Mesenchymal stem cell (in vitro differentiated cells and primary cell): Measurements from ENCODE around the gene ETS2.

ENCODE experiments used
- DNase-seq: peaks from one replicate; pipeline ENCODE4 v3.0.0-alpha.2; 2013
- H2AFZ ChIP-seq: one replicate; pipeline ENCODE4 v1.6.1; 2013; ENCODE audit warnings: low read depth, mild to moderate bottlenecking, control low read depth, inconsistent platforms, low read length, moderate library complexity
- H2AK5ac ChIP-seq: 2 replicates; pipeline ENCODE4 v1.6.1; 2013; ENCODE audit warnings: low read length, moderate library complexity, mild to moderate bottlenecking, inconsistent platforms; ENCODE audit not compliant: severe bottlenecking
- H2BK120ac ChIP-seq: one replicate; pipeline ENCODE4 v1.6.1; 2013; ENCODE audit warnings: low read depth, mild to moderate bottlenecking, inconsistent platforms, low read length, moderate library complexity
- H2BK12ac ChIP-seq, 2 experiments: one replicate each; pipeline ENCODE4 v1.6.1; 2013; ENCODE audit warnings: inconsistent platforms in 2 of 2, low read length in 2 of 2, mild to moderate bottlenecking in 2 of 2, moderate library complexity in 2 of 2, control low read depth in 1 of 2
- H2BK15ac ChIP-seq: one replicate; pipeline ENCODE4 v1.6.1; 2013; ENCODE audit warnings: mild to moderate bottlenecking, low read depth, inconsistent platforms; ENCODE audit not compliant: poor library complexity, severe bottlenecking
- H2BK5ac ChIP-seq: 2 replicates; pipeline ENCODE4 v1.6.1; 2013; ENCODE audit warnings: low read depth, mild to moderate bottlenecking, low read length, control low read depth, inconsistent platforms; ENCODE audit not compliant: poor library complexity, severe bottlenecking
- H3K14ac ChIP-seq, 2 experiments: one replicate each; pipeline ENCODE4 v1.6.1; 2013; ENCODE audit warnings: inconsistent platforms in 2 of 2, low read length in 2 of 2, control low read depth in 1 of 2, mild to moderate bottlenecking in 1 of 2, moderate library complexity in 1 of 2
- H3K18ac ChIP-seq, 2 experiments: one replicate each; pipeline ENCODE4 v1.6.1; 2013; ENCODE audit warnings: inconsistent platforms in 2 of 2, low read length in 2 of 2, control low read depth in 1 of 2, low read depth in 1 of 2, mild to moderate bottlenecking in 1 of 2
- H3K23ac ChIP-seq, 2 experiments: one replicate each; pipeline ENCODE4 v1.6.1; 2013; ENCODE audit warnings: inconsistent platforms in 2 of 2, low read length in 2 of 2, mild to moderate bottlenecking in 2 of 2, moderate library complexity in 2 of 2, control low read depth in 1 of 2
- H3K27ac ChIP-seq: 2 replicates; pipeline ENCODE4 v1.5.1; 2013; ENCODE audit warnings: mild to moderate bottlenecking, moderate library complexity, low read length, control low read depth, inconsistent platforms; ENCODE audit not compliant: poor library complexity, severe bottlenecking
- H3K27me3 ChIP-seq, 2 experiments: 2 replicates each; pipeline versions ENCODE4 v1.6.1 to v1.7.0; 2013; ENCODE audit warnings: low read length in 2 of 2, mild to moderate bottlenecking in 2 of 2, moderate library complexity in 2 of 2, control low read depth in 1 of 2, inconsistent platforms in 1 of 2; ENCODE audit not compliant: control insufficient read depth in 1 of 2, insufficient read depth in 1 of 2
- H3K36me3 ChIP-seq, 2 experiments: 2 replicates each; pipeline versions ENCODE4 v1.6.1 to v1.7.0; 2013; ENCODE audit warnings: low read length in 2 of 2, control low read depth in 1 of 2, inconsistent platforms in 1 of 2, low read depth in 1 of 2, mild to moderate bottlenecking in 1 of 2; ENCODE audit not compliant: insufficient read depth in 2 of 2, control insufficient read depth in 1 of 2
- H3K4ac ChIP-seq, 2 experiments: one replicate each; pipeline ENCODE4 v1.6.1; 2013; ENCODE audit warnings: inconsistent platforms in 2 of 2, low read length in 2 of 2, mild to moderate bottlenecking in 2 of 2, moderate library complexity in 2 of 2, control low read depth in 1 of 2, low read depth in 1 of 2
- H3K4me1 ChIP-seq: 2 replicates; pipeline ENCODE4 v1.6.1; 2013; ENCODE audit warnings: low read depth, low read length, control low read depth; ENCODE audit not compliant: control insufficient read depth, insufficient read depth
- H3K4me2 ChIP-seq: 2 replicates; pipeline ENCODE4 v1.6.1; 2013; ENCODE audit warnings: low read length, mild to moderate bottlenecking, inconsistent platforms; ENCODE audit not compliant: poor library complexity, severe bottlenecking
- H3K4me3 ChIP-seq, 2 experiments: 2 replicates each; pipeline versions ENCODE4 v1.5.1 to v1.7.0; 2013; ENCODE audit warnings: low read length in 2 of 2, mild to moderate bottlenecking in 2 of 2, control low read depth in 1 of 2, low read depth in 1 of 2; ENCODE audit not compliant: insufficient read depth in 1 of 2
- H3K79me1 ChIP-seq: replicated peaks from 2 replicates; pipeline ENCODE4 v1.6.1; 2013; ENCODE audit warnings: mild to moderate bottlenecking, control low read depth, low read length, inconsistent platforms; ENCODE audit not compliant: poor library complexity, severe bottlenecking
- H3K9ac ChIP-seq: 2 replicates; pipeline ENCODE4 v1.7.0; 2013; ENCODE audit warnings: mild to moderate bottlenecking, low read length, moderate library complexity
- H3K9me3 ChIP-seq: 2 replicates; pipeline ENCODE4 v1.7.0; 2013; ENCODE audit warnings: mild to moderate bottlenecking, low read length; ENCODE audit not compliant: control insufficient read depth
- H4K8ac ChIP-seq: one replicate; pipeline ENCODE4 v1.6.1; 2013; ENCODE audit warnings: inconsistent platforms, mild to moderate bottlenecking, low read length, moderate library complexity
- H4K91ac ChIP-seq: one replicate; pipeline ENCODE4 v1.6.1; 2013; ENCODE audit warnings: mild to moderate bottlenecking, low read length, inconsistent platforms
- WGBS: methylation state at CpG from one replicate; pipeline ENCODE4 v1.1.7; 2013; ENCODE audit warnings: mixed read lengths; 5-methylcytosine and 5-hydroxymethylcytosine counted together

ETS2 gene

DNA sequence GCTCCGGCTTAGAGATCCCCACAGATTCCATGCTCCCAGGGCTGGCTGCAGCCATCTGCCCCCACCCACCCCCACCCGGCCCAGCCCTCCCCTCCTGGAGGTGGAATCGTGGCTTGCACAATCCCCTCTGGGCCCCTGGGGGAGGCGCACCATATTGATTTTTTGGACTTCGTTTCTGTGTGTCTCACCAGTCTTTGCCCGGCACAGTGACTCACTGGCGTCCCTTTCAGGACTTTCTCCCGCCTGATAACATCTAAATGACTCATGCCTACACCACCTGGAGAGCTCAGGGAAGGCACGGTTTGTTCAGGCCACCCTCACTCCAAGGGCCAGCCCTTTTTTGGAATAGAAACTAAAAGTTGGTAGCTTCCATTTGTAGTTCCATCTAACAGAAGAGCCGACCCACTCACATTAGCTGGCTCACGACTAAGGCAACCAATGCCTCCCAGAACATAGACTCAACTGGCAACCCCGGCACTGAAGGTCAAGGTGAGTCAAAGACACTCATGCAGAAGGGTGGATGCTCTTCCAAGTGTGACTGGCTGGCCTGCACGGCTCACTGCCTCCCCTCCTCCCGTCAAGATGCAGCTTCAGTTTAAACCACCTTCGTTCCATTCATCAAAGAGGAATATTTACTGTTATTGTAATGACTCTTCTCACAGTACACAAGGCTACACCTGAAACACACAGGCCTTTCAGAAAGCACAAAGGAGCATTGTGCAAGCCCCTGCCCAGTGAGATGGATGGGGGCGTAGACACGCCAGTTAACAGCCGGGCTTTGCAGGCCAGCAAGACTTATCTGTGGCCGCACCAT is 18.1 kb upstream of the ETS2 start:
- Histone ChIP-seq H2BK12ac (no peak overlapping the region), H3K9ac (no peak overlapping the region), H4K8ac (no peak overlapping the region), H2AK5ac (no peak overlapping the region), H3K4me1 (peaks cover 13% of the 10 kb centered on the region), H2AFZ (no peak overlapping the region), H3K27ac (peak overlapping the region; percentile 50), H3K27me3 (no peaks in the 10 kb centered on the region), H3K18ac (peak overlapping the region in 1 of 2 experiments; percentile 23), H2BK15ac (peak overlapping the region; percentile 17), H3K4me3 (no peak overlapping the region), H3K9me3 (peaks cover 15% of the 10 kb centered on the region), H2BK120ac (no peak overlapping the region), H3K79me1 (no peaks in the 10 kb centered on the region), H3K14ac (no peak overlapping the region), H3K4ac (peak overlapping the region in 1 of 2 experiments; percentile 73), H3K4me2 (no peak overlapping the region), H2BK5ac (no peak overlapping the region), H3K36me3 (no peaks in the 10 kb centered on the region), H4K91ac (no peak overlapping the region), H3K23ac (no peak overlapping the region)
- peak; percentile 86 for DNase-seq
- WGBS, result 56% methylated on average over 16 of the region's 19 CpGs

GRCh38 chr21:38788275-38788905 is 17.3 kb upstream of the ETS2 start:
- H2BK15ac ChIP-seq, result peak overlapping the region; percentile 17
- no peak overlapping the region for H4K8ac ChIP-seq
- H3K4me1 ChIP-seq, result peaks cover 13% of the 10 kb centered on the region
- H3K79me1 ChIP-seq, result no peaks in the 10 kb centered on the region
- H3K27ac ChIP-seq, result peak overlapping the region; percentile 33
- no peak overlapping the region for H3K18ac ChIP-seq
- no peak overlapping the region for H2BK5ac ChIP-seq
- no peak overlapping the region for H3K4me3 ChIP-seq
- no peak overlapping the region for H3K23ac ChIP-seq
- no peak overlapping the region for H2BK120ac ChIP-seq
- H3K36me3 ChIP-seq, result no peaks in the 10 kb centered on the region
- WGBS, result 92% methylated on average over 3 of the region's 4 CpGs
- no peak overlapping the region for H3K9ac ChIP-seq
- peak overlapping the region in 1 of 2 experiments; percentile 37 for H3K14ac ChIP-seq
- no peak overlapping the region for H3K4me2 ChIP-seq
- DNase-seq, result no peak
- no peak overlapping the region for H2AFZ ChIP-seq
- H4K91ac ChIP-seq, result no peak overlapping the region
- peaks cover 8% of the 10 kb centered on the region for H3K9me3 ChIP-seq
- peak overlapping the region; percentile 78 for H2AK5ac ChIP-seq
- H2BK12ac ChIP-seq, result peak overlapping the region in 1 of 2 experiments; percentile 57
- H3K27me3 ChIP-seq, result no peaks in the 10 kb centered on the region
- H3K4ac ChIP-seq, result no peak overlapping the region

GRCh38 chr21:38789275-38789674 is 16.5 kb upstream of the ETS2 start:
- no peak for DNase-seq
- no peak overlapping the region for H2BK15ac ChIP-seq
- no peak overlapping the region for H3K4me3 ChIP-seq
- no peak overlapping the region for H3K18ac ChIP-seq
- no peak overlapping the region for H2AFZ ChIP-seq
- H3K36me3 ChIP-seq, result no peaks in the 10 kb centered on the region
- H3K4ac ChIP-seq, result no peak overlapping the region
- no peak overlapping the region for H3K23ac ChIP-seq
- no peak overlapping the region for H4K91ac ChIP-seq
- H3K79me1 ChIP-seq, result no peaks in the 10 kb centered on the region
- H3K4me1 ChIP-seq, result peaks cover 13% of the 10 kb centered on the region
- H2BK120ac ChIP-seq, result no peak overlapping the region
- H3K27ac ChIP-seq, result no peak overlapping the region
- no peak overlapping the region for H3K14ac ChIP-seq
- no peak overlapping the region for H2AK5ac ChIP-seq
- no peak overlapping the region for H4K8ac ChIP-seq
- WGBS, result 90% methylated on average over 3 of the region's 3 CpGs
- peaks cover 3% of the 10 kb centered on the region for H3K9me3 ChIP-seq
- no peak overlapping the region for H3K9ac ChIP-seq
- H2BK5ac ChIP-seq, result no peak overlapping the region
- H2BK12ac ChIP-seq, result peak overlapping the region in 1 of 2 experiments; percentile 55
- no peak overlapping the region for H3K4me2 ChIP-seq
- H3K27me3 ChIP-seq, result peaks cover 0 to 4% of the 10 kb centered on the region in 2 experiments

DNA sequence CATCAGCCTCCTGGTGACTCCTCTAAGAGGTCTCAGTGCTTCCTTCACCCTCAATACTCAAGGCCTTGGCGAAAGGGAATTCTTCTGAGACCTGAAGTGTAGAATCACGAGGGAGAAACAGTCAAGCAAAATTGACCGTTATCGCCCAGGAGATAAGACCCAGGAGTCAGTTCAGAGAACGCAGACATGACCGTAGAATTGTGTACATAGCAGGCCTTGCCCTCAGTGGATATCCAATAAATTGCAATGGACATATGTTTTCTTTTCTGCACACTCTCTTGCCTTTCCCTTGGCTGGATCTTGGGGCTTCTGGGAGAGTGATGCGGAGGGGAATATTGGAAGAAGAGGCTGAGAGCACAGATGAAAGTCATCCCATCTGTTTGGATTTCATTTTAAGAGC is 15.7 kb upstream of the ETS2 start:
- 85% methylated on average over 7 of the region's 7 CpGs for WGBS
- Histone ChIP-seq H2AFZ (no peak overlapping the region), H3K9me3 (peaks cover 3% of the 10 kb centered on the region)

More for the DNA sequence above, 15.7 kb upstream of the ETS2 start:
- no peak overlapping the region for H3K4me2 ChIP-seq
- no peak overlapping the region for H2AK5ac ChIP-seq
- peak overlapping the region; percentile 55 to 81 for H2BK12ac ChIP-seq
- no peak overlapping the region for H3K9ac ChIP-seq
- H2BK5ac ChIP-seq, result no peak overlapping the region
- H3K4me3 ChIP-seq, result no peak overlapping the region
- H3K4me1 ChIP-seq, result peaks cover 15% of the 10 kb centered on the region
- no peak overlapping the region for H3K14ac ChIP-seq
- no peak overlapping the region for H4K8ac ChIP-seq
- DNase-seq, result no peak
- no peaks in the 10 kb centered on the region for H3K36me3 ChIP-seq
- H2BK15ac ChIP-seq, result no peak overlapping the region
- no peaks in the 10 kb centered on the region for H3K79me1 ChIP-seq
- no peak overlapping the region for H2BK120ac ChIP-seq
- H4K91ac ChIP-seq, result no peak overlapping the region
- peak overlapping the region; percentile 0 to 6 for H3K18ac ChIP-seq
- peaks cover 0 to 4% of the 10 kb centered on the region in 2 experiments for H3K27me3 ChIP-seq
- no peak overlapping the region for H3K23ac ChIP-seq
- no peak overlapping the region for H3K27ac ChIP-seq
- peak overlapping the region in 1 of 2 experiments; percentile 19 for H3K4ac ChIP-seq
